Lower lobe of right lung (tissue), 2 donors: ENCODE results near the gene EFCAB11. TPM values are rescaled to one million over a fixed set of nuclear protein-coding genes. Genes with fewer than 3 reads are reported as not detected.

Experiments used
- ATAC-seq, 2 donors: fragments of 200-7000 bp; cut with Tn5 transposase; one replicate each; pipeline ENCODE4 v1.9.1; 2020 to 2022; ENCODE audit warnings: mild to moderate bottlenecking in 2 of 2, moderate library complexity in 2 of 2
- DNase-seq: peaks from one replicate; pipeline ENCODE4 v3.0.0-alpha.2; 2020
- H3K27ac ChIP-seq: fragments of 200-600 bp; one replicate; pipeline ENCODE4 v1.8.0; 2022
- H3K27me3 ChIP-seq: fragments of 200-600 bp; one replicate; pipeline ENCODE4 v1.8.0; 2022; ENCODE audit warnings: low read depth
- H3K36me3 ChIP-seq: fragments of 200-600 bp; one replicate; pipeline ENCODE4 v1.8.0; 2022; ENCODE audit warnings: mild to moderate bottlenecking
- H3K4me1 ChIP-seq: fragments of 200-600 bp; one replicate; pipeline ENCODE4 v1.8.0; 2022
- H3K4me3 ChIP-seq: fragments of 200-600 bp; one replicate; pipeline ENCODE4 v1.8.0; 2022; ENCODE audit warnings: mild to moderate bottlenecking
- H3K9me3 ChIP-seq: fragments of 200-600 bp; one replicate; pipeline ENCODE4 v1.8.0; 2022
- intact Hi-C: fragments of 100-400 bp; cut with DNase I; formaldehyde crosslinking; loops from one replicate; pipeline ENCODE4 v1.11.0; 2022
- long read RNA-seq: library from polyadenylated mRNA; unstranded; transcript quantifications from one replicate; pipeline ENCODE4 v2.0.0, GENCODE V29; 2021
- total RNA-seq: library from RNA; stranded (reverse); fragmentation: NEBNext Ultra II Directional; extraction: Animal tissue kit (Norgen Biotek cat#: 25700); gene quantifications from one replicate; pipeline ENCODE4 v1.2.1, GENCODE V29; 2021
- TF ChIP-seq, protein P1 (sequence below): fragments of 200-600 bp; IDR thresholded peaks from one replicate; pipeline ENCODE4 v1.8.0; 2022; ENCODE audit warnings: antibody characterized with exemption, mild to moderate bottlenecking
- donor health status: DM: no; HTN: yes; CAD: no; lungs with severe emphysema.

EFCAB11 gene
- 5.8 TPM for total RNA-seq
- long read RNA-seq, partial matches to known transcripts = 0 of 1 reads
- long read RNA-seq, other reads (novel, unspliced or antisense) = 0 of 1 reads

DNA sequence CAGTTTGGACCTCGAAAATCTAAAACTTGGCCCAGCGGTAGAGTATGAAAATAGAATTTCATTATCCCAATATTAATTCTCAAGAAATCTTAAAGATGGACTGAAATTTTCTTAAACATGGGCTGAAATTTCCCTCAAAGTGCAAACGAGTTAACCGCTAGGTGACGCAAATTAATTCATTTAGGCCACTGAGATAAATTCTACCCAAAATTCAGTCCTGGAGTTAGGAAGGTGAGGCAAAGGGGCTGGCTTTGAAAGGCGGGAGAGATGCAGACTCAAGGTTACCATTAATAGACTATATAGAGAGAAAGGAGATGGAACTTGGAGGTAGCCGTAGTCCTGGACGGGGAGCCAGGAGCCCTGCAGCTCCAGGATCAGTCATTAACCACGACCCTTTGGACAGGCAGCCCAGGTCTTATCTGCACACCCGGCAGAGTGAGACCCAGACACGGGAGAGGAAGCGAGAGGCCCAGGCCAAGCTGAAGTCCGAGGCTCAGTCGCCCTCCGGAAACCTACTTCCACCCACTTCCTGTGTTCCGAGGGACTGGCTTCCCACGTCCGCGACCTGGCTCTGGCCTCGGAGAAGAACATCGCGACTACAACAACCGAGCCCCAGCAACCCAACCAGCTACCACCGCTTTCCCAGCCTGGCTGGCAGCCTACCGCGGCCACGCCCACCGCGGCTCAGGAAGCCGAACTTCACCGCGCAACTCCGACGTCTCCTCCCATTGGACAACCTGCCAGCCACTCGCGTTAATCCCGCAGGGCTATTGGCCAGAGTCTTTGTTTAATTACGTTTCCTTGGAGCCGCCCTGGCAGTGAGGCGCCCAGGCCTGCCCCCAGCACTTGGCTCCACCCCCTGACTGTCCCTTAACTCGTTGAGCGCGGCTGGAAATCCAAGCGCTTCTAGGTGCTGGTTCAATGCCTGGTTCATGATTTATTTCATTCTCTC is at the start of gene EFCAB11:
TSS of gene EFCAB11 (minus strand) at position 661 of the 952 bp plus-strand sequence. CDS start at position 591, 70 bp downstream.
- peak; percentile 96 to 97 for ATAC-seq
- intact Hi-C loops = no loop called here
- H3K9me3 ChIP-seq = no peaks in the 10 kb centered on the region

GRCh38 chr14:90003526-90004307 is 49.2 kb upstream of the EFCAB11 start:
- Histone ChIP-seq H3K36me3 (peaks cover 13% of the 10 kb centered on the region), H3K27me3 (no peaks in the 10 kb centered on the region), H3K27ac (no peak overlapping the region), H3K4me3 (no peak overlapping the region), H3K9me3 (no peaks in the 10 kb centered on the region), H3K4me1 (no peaks in the 10 kb centered on the region)
- ATAC-seq = no peak
- TF ChIP-seq, protein P1, sequence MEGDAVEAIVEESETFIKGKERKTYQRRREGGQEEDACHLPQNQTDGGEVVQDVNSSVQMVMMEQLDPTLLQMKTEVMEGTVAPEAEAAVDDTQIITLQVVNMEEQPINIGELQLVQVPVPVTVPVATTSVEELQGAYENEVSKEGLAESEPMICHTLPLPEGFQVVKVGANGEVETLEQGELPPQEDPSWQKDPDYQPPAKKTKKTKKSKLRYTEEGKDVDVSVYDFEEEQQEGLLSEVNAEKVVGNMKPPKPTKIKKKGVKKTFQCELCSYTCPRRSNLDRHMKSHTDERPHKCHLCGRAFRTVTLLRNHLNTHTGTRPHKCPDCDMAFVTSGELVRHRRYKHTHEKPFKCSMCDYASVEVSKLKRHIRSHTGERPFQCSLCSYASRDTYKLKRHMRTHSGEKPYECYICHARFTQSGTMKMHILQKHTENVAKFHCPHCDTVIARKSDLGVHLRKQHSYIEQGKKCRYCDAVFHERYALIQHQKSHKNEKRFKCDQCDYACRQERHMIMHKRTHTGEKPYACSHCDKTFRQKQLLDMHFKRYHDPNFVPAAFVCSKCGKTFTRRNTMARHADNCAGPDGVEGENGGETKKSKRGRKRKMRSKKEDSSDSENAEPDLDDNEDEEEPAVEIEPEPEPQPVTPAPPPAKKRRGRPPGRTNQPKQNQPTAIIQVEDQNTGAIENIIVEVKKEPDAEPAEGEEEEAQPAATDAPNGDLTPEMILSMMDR = no peak
- intact Hi-C loops = no loop called here
- no peak for DNase-seq

More for the DNA sequence above, at the start of gene EFCAB11:
- no peaks in the 10 kb centered on the region for H3K36me3 ChIP-seq
- peak; percentile 96 for DNase-seq
- H3K27ac ChIP-seq = peak within 1 kb of the TSS; percentile 87
- TF ChIP-seq, protein P1 = no peak
- H3K4me3 ChIP-seq = peak within 1 kb of the TSS; percentile 80
- H3K27me3 ChIP-seq = no peaks in the 10 kb centered on the region
- H3K4me1 ChIP-seq = peaks cover 19% of the 10 kb centered on the region

DNA sequence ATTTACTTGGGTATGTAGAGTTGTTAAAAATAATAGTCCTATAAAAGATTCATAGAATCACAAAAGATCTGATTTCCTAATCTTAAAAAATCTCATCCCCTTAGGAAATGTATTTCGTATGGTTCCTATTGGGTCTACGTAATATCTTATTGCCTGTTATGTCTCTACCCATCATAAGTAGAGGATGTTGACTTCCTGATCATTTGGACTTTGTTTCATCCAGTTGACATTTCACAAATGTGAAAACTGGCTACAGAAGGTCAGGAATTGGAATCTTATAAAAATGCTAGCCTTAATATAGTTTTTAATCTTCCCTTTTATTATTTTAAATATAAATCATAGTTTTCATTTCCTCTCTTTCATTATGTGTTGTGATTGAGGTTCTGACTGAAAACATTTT is 46.4 kb upstream of the EFCAB11 start:
- ATAC-seq = no peak
- TF ChIP-seq, protein P1 = no peak
- no peaks in the 10 kb centered on the region for H3K27me3 ChIP-seq

GRCh38 chr14:89996963-89997362 is 42.4 kb upstream of the EFCAB11 start:
- H3K36me3 ChIP-seq = peaks cover 46% of the 10 kb centered on the region

More for the DNA sequence above, 46.4 kb upstream of the EFCAB11 start:
- no peak overlapping the region for H3K27ac ChIP-seq
- H3K9me3 ChIP-seq = no peaks in the 10 kb centered on the region
- no peaks in the 10 kb centered on the region for H3K4me1 ChIP-seq
- H3K36me3 ChIP-seq = peaks cover 19% of the 10 kb centered on the region
- DNase-seq = no peak
- intact Hi-C loops = no loop called here
- H3K4me3 ChIP-seq = no peak overlapping the region

GRCh38 chr14:89992273-89992672 is 37.7 kb upstream of the EFCAB11 start:
- no peak overlapping the region for H3K27ac ChIP-seq
- no peak for DNase-seq
- H3K9me3 ChIP-seq = no peaks in the 10 kb centered on the region
- TF ChIP-seq, protein P1 = no peak
- no peaks in the 10 kb centered on the region for H3K4me1 ChIP-seq
- no peaks in the 10 kb centered on the region for H3K27me3 ChIP-seq
- H3K4me3 ChIP-seq = no peak overlapping the region
- peaks cover 57% of the 10 kb centered on the region for H3K36me3 ChIP-seq
- no peak for ATAC-seq
- intact Hi-C loops = no loop called here

More at GRCh38 chr14:89996963-89997362, 42.4 kb upstream of the EFCAB11 start:
- TF ChIP-seq, protein P1 = no peak
- H3K4me1 ChIP-seq = no peaks in the 10 kb centered on the region
- intact Hi-C loops = no loop called here
- no peak overlapping the region for H3K4me3 ChIP-seq
- no peak overlapping the region for H3K27ac ChIP-seq
- DNase-seq = no peak
- H3K9me3 ChIP-seq = no peaks in the 10 kb centered on the region
- H3K27me3 ChIP-seq = no peaks in the 10 kb centered on the region
- ATAC-seq = no peak
